ENCODE measurements around the gene AGRN.

GRCh38 chr1:979744-980072 is 40.2 kb upstream of the AGRN start:
- no peak for TF ChIP-seq PKNOX1 (IDR thresholded peaks at IDR 0.05)
- TF ChIP-seq CTBP1 (IDR thresholded peaks at IDR 0.05; ENCODE audit: borderline replicate concordance), result no peak
- no peak for TF ChIP-seq SUZ12 (IDR thresholded peaks at IDR 0.05)
- TF ChIP-seq BHLHE40 (IDR thresholded peaks at IDR 0.05; ENCODE audit: borderline replicate concordance), result no peak
- no peak for TF ChIP-seq FOXM1 (IDR thresholded peaks at IDR 0.05; ENCODE audit: borderline replicate concordance)
